GM21528 (cell line): ENCODE data around the gene TYMP.
"Not testable (repeated sequence)": the region's sequence is repeated elsewhere in the genome, so short reads cannot be mapped to it uniquely, and the experiment has no call there.

ENCODE experiments used
- ATAC-seq: cut with Tn5 transposase; IDR thresholded peaks from one replicate; pipeline ENCODE4 v1.9.1; 2021; ENCODE audit warnings: mild to moderate bottlenecking, moderate library complexity; ENCODE audit not compliant: unreplicated experiment, low FRiP score

The TYMP gene

GRCh38 chr22:50542416-50542927, 12.7 kb upstream of the TYMP start:
- no peak for ATAC-seq

- ATAC-seq = not testable (repeated sequence)
Measured at GRCh38 chr22:50541667-50542026, 11.8 kb upstream of the TYMP start.

DNA sequence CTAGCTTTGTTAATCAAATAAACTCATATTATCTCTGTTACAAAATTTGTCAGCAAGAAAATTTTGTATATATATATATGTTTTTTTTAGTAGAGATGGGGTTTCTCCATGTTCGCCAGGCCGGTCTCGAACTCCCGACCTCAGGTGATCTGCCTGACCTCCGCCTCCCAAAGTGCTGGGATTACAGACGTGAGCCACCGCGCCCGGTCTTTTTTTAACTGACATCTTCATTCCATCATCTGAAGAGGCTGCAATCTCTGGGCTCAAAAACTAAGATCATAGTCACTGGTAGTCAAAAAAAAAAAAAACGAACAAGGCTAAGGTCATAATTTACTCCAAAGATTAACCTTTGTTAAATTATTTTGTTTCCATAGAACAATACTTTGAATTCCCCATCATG, 10.6 kb upstream of the TYMP start:
- no peak for ATAC-seq

GRCh38 chr22:50537765-50538164, 8.0 kb upstream of the TYMP start:
- ATAC-seq = no peak

DNA sequence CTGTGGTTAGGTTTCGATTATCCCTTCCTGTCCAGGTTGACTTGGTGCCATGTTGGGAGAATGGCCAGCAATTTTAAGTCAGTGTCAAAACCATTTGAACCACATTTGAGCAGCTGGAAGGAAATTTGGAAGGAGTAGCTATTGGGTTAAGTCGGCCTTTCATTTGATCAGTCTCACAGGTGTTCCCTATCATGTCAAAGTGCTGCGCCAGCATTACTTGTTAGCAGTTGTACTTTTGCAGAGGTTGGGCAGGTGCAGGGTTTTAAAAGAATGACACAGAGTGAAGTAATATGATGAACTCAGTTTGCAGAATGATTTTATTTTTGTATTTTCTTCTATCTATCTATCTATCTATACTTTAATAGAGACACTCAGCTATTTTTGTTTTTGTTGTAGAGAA, 6.4 kb upstream of the TYMP start:
- ATAC-seq = no peak

GRCh38 chr22:50535113-50535512, 5.3 kb upstream of the TYMP start:
- no peak for ATAC-seq

DNA sequence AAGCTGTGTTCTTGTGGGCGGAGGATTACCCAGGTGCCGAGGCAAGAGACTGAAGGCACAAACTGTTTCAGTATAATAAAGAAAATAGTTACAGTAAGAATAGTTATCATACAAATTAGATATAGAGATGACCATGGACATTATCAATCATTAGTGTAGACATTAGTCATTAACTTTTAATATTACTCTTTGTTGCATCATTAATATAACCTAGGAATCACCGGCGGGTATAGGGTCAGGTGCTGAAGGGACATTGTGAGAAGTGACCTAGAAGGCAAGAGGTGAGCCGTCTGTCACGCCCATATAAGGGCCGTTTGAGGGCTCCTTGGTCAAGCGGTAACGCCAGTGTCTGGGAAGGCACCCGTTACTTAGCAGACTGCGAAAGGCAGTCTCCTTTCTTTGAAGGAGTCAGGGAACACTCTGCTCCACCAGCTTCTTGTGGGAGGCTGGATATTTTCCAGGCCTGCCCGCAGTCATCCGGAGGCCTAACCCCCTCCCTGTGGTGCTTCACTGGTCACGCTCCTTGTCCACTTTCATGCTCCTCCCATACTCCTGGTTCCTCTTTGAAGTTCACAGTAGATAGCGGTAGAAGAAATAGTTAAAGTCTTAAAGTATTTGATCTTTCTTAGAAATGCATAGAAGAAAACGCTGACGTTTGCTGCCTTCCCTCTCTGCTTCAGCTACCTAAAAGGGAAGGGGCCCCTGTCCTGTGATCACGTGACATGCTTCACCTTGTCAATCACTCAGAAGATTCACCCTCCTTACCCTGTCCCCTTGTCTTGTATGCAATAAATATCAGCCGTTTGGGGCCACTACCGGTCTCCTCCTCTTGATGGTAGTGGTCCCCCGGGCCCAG, 4.3 kb upstream of the TYMP start:
- ATAC-seq = not testable (repeated sequence)

DNA sequence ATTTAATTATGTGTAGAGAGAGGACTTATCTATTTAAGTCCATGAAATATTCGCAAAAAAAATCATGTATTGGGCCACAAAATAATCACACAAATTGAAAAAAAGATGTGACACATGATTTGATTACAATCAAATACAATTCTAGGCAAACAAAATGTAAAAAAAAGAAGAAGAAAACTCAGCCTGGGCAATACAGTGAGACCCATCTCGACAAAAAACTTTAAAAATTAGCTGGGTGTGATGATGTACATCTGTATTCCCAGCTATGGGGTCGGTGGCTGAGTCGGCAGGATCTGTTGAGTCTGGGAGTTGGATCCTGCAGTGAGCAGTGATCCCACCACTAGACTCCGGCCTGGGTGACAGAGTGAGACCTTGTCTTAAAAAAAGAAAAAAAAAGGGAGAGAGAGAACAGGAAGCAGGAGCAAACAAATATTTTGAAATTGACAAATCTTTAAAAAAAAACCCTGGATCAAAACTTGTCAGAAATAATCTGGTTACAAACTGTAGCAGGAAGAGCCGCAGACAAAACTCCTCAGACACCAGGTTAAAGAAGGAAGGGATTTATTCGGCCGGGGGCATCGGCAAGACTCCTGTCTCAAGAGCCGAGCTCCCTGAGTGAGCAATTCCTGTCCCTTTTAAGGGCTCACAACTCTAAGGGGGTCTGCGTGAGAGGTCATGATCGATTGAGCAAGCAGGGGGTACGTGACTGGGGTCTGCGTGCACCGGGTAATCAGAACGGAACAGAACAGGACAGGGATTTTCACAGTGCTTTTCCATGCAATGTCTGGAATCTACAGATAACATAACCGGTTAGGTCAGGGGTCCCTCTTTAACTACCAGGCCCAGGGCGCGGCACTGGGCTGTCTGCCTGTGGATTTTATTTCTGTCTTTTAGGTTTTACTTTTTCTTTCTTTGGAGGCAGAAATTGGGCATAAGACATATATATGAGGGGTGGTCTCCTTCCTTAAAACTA, 3.3 kb upstream of the TYMP start:
- no peak for ATAC-seq

- ATAC-seq = no peak
Measured at GRCh38 chr22:50531962-50532674, 2.3 kb upstream of the TYMP start.

DNA sequence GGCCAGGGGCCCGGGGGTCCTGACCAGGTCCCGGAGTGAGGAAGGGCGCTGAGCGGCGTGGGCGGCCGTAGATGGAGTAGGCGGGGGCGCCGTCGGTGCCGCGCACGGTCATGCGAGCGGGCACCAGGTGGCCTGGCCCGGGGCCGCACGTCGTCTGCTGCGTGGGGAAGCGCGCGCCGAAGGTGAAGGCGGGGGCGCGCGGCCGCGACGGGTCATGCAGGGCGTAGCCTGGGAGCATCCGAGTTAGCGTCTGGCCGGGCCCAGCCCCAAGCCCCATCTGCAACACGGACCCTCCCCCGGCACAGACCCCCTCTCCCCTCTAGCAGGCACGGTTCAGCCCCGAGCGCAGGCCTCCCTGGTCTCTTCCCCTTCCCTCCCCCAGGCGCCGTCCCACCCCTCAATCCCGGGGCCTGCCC, 1.7 kb upstream of the TYMP start:
- ATAC-seq = no peak

GRCh38 chr22:50530877-50531545, 1.2 kb upstream of the TYMP start:
- no peak for ATAC-seq

- no peak for ATAC-seq
Measured at GRCh38 chr22:50530580-50530876, 716 bp upstream of the TYMP start.

DNA sequence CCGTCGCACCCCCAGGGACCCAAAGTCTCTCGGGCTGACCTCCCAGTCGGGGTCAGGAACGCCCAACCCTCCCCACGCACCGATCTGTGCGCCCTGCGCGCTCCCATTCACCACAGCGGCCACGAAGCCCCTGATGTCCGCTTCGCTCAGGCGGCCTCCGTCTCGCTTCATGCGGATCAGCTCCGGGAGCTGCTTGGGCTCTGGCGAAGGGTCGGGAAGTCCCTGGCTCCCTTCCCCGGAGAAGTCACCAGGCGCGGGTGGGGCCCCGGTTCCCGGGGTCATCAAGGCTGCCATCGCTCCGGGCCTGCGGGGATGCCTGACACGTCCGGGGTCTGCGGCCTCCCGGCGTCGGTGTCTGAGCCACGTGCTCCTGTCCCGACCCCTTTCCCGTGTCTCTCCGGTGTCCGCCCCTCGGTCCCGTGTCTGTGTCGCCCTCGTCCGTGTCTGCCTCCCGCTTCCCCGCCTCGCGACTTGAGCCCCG, 356 bp downstream of the TYMP start:
- ATAC-seq = no peak

DNA sequence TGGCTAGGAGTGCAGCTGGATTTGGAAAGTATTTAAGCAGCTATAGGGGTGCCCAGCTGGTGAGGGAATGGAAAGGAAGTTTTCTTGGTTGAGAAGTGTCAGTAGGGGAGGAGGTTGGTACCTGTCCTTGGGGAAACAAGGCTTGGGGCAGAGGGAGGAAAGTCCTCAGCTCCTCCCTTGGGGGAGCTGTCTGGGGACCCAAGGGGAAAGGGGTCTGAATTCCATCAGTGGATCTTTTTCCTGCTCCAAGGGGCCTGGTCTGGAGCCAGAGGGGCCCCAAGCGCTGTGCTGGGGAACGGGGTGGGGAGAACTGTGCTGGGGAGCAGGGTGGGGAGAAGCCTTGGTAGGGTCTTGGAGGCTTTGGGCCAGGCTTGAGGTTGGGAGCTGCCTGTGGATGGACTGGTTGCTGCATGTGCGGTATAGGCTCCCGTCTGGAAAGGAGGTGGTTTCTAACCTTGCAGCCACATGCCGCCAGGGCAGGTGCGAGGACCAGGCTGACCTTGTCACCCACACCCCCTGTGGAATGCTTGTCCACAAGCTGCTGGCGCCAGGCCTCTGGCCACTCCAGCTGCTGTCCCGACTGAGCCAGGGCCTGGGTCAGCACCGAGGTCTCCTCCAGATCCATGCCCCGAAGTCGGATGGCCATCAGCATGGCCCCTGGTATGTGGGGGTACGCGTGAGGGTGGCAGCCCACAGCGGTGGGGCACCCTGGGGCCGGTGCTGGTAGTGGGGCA, 963 bp downstream of the TYMP start:
- ATAC-seq = no peak

- ATAC-seq = no peak
Measured at GRCh38 chr22:50527921-50528681, 1.7 kb downstream of the TYMP start.

- no peak for ATAC-seq
Measured at GRCh38 chr22:50526834-50527801, 2.7 kb downstream of the TYMP start.

DNA sequence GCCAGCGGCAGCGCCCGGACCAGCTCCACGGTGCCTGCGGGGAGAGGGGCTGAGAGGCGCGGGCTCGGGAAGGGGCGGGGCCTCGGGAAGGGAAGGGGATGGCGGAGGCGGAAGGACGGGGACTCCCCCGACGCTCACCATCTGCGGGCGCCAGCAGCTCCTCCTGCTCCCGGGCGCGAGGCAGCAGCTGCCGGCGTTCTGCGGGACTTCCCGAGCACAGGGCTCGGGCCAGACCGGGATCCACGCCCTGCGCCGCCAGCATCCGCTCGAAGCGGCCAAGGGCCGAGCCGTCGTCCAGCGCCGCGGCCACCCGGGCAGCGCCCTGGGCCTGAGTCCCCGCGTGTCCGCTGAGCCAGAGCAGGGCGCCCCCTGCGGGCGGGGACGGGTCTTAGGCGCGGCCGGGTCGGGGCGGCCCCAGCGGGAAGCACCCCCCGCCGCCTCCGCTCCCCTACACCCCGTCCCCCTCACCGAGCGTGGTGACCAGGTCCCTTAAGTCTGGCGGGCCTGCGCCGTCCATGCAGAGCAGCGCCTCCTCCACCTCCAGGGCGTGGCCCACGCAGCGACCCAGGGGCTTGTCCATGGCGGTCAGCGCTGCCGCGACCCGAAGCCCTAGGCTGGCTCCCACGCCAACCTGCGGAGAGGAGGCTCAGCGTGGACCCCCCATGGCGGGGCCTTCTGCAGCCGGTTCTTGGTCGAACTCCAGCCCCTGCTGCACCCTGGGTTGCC, 3.5 kb downstream of the TYMP start:
- ATAC-seq = peak; percentile 23
